ENCODE data around the gene BCAM.
"Not testable (repeated sequence)": the region's sequence is repeated elsewhere in the genome, so short reads cannot be mapped to it uniquely, and the experiment has no call there.

The BCAM gene

DNA sequence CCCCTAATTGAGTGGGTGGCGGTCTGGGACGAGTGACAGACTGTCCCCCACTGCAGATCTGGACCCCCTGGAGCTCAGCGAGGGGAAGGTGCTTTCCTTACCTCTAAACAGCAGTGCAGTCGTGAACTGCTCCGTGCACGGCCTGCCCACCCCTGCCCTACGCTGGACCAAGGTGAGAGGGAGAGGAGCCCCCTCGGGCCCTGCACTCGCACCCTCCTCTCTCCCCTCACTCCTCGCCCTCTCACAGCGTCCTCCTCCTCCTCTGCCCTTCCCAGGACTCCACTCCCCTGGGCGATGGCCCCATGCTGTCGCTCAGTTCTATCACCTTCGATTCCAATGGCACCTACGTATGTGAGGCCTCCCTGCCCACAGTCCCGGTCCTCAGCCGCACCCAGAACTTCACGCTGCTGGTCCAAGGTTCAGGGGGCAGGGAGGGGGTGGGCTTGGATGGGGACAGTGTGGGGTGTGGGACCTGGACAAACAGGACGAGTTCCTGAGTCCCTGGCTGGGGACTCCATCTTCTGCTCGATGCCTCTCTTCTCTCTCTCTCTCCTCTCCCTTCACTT lies 9.6 kb downstream of the BCAM start:
- no peak for FAIRE-seq

DNA sequence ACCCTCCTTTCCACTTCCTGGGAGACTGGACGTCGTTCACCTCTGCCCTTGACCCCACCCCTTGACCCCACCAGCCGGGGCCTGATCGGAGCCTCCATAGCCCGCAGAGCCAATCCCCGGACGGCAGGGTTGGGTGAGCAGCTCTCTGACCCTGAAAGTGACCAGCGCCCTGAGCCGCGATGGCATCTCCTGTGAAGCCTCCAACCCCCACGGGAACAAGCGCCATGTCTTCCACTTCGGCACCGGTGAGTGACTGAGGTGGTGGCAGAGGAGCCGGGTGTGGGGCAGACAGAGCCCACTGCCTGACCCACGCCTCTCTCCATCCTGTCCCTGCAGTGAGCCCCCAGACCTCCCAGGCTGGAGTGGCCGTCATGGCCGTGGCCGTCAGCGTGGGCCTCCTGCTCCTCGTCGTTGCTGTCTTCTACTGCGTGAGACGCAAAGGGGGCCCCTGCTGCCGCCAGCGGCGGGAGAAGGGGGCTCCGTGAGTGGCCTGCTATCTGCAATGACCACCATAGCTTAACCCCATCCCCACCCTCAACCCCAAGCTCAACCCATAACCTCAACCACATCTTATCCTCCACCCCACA lies 10.4 kb downstream of the BCAM start:
- no peak for FAIRE-seq

DNA sequence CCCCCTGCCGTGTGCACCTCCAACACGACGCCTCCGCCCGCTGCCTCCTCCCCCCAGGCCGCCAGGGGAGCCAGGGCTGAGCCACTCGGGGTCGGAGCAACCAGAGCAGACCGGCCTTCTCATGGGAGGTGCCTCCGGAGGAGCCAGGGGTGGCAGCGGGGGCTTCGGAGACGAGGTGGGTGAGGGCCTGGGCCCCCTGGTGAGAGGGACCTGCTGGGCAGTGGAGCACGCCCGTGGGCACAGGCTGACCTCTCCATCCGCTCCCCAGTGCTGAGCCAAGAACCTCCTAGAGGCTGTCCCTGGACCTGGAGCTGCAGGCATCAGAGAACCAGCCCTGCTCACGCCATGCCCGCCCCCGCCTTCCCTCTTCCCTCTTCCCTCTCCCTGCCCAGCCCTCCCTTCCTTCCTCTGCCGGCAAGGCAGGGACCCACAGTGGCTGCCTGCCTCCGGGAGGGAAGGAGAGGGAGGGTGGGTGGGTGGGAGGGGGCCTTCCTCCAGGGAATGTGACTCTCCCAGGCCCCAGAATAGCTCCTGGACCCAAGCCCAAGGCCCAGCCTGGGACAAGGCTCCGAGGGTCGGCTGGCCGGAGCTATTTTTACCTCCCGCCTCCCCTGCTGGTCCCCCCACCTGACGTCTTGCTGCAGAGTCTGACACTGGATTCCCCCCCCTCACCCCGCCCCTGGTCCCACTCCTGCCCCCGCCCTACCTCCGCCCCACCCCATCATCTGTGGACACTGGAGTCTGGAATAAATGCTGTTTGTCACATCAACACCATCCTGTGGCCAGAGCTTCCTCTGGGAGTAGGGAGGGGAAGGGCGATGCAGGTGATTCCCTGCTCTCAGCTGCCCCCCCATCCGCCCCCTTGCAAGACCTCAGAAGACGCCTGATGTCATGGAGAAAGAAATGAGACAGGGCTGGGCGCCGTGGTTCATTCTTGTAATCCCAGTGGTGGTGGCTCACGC lies 12.0 kb downstream of the BCAM start:
- FAIRE-seq, result no peak

DNA sequence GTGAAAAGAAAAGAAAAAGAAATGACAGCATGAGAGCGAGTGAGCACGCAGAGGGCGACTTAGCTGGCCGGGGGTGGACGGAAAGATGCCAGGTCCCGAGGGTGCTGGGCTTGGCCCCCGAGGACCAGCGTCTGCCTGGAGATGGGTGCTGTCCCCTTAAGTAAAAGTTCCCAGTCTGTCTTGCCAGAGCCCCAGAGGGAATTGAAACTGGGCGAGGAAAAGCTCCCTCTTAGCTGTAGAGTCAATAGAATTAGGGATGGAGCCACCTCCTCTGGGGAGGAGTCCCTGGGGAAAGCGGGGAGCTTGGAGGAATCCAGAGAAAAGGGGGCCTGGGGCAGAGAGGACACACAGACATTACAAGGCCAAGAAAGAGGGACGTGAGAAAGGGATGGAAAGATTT lies 13.3 kb downstream of the BCAM start:
- FAIRE-seq, result no peak

DNA sequence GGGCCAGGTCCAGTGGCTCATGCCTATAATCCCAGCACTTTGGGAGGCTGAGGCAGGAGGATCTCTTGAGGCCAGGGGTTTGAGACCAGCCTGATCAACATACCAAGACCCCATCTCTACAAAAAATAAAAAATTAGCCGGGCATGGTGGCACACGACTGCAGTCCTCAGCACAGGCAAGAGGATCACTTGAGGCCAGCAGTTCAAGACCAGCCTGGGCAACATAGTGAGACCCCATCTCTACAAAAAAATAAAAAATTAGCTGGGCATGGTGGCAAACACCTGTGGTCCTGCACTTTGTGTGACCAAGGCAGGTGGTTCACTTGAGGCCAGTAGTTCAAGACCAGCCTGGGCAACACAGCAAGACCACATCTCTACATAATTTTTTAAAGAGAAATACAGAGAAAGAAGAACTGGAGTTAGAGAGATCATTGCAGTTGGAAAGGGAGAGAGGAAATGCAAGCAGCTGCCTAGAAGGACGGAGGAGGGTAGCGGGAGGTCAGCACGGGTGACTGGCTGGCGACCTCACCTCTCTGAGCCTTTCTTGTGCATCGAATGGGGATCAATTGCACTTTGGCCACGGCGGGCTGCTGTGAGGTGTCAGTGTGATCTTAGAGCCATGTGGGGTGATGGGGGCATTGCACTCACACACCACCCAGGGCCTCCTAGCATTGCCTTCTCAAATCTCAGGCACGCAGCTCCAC lies 13.9 kb downstream of the BCAM start:
- FAIRE-seq, result no peak

DNA sequence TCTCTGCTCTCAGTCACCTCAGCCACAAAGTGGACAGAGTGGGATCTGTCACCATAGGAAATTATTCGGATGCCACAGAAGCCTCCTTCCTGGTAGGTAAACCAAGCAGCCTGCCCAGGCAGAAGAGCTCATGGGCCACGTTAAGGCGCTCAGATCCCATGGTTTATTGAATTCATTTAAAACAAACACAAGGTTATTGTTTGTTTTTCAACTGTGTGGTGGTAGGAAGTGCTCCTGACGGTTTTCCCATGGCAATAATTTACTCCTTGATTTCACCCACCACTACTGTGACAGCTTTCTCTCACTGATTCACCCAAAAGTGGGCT lies 14.4 kb downstream of the BCAM start:
- no peak for FAIRE-seq

DNA sequence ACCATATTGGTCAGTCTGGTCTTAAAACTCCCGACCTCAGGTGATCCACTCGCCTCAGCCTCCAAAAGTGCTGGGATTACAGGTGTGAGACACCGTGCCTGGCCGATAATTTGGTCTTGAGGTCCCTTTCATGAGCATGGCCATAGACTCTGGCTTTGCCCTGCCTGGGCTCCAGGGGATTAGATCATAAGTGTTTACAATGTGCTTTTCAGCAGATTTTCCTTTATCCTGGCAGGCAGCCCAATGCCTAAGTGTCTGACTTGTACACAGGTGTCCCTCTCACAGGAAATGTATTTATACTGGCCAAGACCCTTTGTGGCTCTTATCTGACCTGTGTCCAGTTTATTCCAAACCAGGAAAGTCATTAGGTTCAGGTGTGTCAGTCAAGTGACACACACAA lies 15.9 kb downstream of the BCAM start:
- no peak for FAIRE-seq

DNA sequence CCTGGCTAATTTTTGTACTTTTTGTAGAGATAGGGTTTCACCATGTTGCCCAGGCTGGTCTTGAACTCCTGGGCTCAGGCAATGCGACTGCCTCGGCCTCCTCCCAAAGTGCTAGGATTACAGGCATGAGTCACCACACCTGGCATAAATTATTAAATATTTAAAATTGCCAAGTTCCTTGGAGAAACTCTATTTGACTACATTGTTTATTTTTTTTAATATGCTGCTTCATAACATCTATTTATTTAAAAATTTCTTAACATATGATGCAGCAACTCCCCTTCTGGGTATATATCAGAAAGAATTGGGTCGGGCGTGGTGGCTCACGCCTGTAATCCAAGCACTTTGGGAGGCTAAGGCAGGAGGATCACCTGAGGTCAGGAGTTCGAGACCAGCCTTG lies 24.0 kb downstream of the BCAM start:
- not testable (repeated sequence) for FAIRE-seq

DNA sequence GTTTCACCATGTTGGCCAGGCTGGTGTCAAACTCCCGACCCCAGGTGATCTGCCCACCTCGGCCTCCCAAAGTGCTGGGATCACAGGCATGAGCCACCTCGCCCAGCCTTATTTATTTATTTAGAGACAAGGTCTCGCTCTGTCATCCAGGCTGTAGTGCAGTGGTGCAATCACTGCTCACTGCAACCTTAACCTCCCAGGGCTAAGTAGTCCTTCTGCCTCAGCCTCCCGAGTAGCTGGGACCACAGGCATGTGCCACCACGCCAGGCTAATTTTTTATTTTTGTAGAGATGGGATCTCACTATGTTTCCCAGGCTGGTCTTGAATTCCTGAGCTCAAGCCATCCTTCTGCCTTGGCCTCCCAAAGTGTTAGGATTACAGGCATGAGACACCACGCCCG lies 25.5 kb downstream of the BCAM start:
- not testable (repeated sequence) for FAIRE-seq

DNA sequence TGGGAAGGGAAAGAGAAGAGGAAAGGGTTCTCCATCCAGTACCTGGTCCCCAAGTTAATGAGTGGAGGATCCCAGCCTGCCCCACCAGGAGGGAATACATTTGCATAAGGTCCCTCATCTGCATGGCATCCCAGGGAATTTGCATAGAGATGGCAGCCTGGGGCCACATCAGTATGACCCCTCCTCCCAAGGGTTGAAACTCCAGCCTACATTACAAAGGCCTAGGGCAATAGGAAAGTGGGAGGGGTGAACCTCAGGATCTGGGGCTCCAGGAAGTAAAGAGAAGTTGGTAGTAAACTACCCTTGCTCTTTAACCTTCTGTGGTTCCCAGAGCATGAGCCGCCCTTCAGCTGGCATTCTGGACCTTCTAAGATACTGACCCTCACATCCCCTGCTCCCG lies 30.4 kb downstream of the BCAM start:
- no peak for FAIRE-seq

DNA sequence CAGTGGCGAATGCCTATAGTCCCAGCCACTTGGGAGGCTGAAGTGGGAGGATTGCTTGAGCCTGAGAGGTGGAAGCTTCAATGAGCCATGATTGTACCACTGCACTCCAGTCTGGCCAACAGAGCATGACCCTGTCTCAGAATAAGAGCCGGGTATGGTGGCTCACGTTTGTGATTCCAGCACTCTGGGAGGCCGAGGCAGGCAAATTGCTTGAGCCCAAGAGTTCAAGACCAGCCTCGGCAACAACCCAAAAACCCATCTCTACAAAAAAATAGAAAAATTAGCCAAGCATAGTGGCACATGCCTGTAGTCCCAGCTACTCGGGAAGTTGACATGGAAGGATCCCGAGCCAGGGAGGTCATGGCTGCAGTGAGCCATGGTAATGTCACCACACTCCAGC lies 31.9 kb downstream of the BCAM start:
- FAIRE-seq, result no peak

DNA sequence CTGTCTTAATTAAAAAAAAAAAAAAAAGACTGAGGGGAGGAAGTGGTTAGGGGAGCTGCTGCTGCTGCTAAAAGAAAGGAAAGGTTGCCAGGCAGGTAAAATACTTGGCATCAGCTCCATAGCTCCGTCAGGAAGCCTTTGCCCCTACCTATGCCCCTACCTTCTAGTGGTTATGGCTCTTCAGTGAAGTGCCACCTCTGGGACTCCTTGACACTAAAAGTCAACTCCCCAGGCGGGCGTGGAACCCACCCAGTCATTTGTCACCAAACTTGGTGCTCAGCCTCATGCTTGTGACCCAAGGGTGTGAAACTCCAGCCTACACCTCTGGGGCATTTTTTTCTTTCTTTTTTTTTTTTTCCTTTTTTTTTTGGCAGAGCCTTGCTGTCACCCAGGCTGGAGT lies 32.3 kb downstream of the BCAM start:
- FAIRE-seq, result no peak

DNA sequence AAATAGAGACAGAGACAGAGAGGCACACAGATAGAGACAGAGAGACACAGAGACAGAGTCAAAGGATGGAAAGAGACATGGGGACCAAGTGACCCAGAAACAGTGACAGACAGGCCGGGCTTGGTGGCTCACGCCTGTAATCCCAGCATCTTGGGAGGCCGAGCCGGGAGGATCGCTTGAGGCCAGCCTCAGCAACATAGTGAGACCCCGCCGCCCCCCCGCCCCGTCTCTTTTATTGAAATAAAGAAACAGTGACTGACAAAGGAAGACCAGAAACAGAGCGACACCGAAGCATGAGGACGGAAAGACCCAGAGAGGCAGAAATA lies 36.3 kb downstream of the BCAM start:
- FAIRE-seq, result no peak

DNA sequence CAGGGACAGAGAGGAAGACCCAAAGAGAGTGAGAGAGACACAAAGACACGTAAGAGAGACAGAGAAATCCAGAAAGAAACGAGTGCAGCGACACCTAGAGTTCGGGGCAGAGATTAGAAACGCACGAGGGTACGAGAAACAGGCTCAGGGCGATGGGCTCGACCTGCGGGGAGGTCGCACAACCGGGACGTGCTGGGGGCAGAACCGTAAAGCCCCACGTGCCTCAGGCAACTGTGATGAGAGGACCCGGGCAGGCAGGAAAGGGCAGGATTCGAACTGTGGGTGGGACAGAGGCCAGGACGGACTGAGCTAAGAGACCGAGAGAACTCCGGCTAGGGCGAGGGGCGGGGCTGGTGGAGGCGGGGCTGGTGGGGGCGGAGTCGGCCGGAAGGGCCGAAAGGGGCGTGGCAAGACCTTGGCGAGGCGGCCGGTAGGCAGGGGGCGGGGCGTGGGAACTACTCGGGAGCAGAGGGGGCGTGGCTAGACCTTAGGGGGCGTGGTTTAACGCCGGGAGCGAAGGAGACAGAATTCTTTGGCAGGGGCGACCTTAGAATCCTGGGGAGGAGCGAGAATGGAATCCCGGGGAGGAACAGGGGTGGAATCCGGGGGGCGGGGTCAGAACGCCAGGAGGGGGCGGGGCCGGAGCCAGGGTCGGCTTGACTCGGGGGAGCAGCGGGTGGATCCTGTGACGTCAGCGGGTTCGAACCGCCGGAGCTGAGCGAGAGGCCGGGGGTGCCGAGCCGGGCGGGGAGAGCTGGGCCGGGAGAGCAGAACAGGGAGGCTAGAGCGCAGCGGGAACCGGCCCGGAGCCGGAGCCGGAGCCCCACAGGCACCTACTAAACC lies 36.9 kb downstream of the BCAM start, which contains the start of gene NECTIN2:
TSS of gene NECTIN2 (plus strand) at position 686 of the 843 bp plus-strand sequence. CDS start 229 bp downstream, outside the sequence.
- no peak for FAIRE-seq

DNA sequence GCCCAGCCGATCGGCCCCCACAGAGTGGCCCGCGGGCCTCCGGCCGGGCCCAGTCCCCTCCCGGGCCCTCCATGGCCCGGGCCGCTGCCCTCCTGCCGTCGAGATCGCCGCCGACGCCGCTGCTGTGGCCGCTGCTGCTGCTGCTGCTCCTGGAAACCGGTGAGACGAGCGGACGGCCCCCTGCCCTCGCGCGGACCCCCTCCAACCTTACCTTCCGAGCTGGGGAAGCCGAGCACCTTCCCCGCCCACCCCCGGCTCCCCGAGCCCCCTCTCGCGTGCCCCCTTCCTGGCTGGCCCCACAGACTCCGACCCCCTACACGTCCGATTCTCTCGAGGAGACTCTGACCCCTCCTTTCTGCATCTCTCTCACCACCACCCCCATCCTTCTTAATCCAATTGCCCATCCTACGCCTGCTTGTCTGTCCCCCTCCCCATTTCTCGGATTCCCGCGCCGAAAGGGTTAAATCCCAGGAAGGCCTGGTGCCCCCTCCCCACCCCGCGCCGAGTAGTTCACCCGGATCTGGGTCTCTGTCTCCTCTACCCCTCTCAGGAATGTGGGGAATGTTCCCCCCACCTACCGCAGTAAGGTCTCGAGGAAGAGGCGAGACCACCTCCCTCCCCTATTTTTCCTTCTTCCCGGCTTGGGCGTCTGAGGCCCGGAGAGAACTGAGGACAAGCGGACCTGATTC lies 37.7 kb downstream of the BCAM start:
- no peak for FAIRE-seq

DNA sequence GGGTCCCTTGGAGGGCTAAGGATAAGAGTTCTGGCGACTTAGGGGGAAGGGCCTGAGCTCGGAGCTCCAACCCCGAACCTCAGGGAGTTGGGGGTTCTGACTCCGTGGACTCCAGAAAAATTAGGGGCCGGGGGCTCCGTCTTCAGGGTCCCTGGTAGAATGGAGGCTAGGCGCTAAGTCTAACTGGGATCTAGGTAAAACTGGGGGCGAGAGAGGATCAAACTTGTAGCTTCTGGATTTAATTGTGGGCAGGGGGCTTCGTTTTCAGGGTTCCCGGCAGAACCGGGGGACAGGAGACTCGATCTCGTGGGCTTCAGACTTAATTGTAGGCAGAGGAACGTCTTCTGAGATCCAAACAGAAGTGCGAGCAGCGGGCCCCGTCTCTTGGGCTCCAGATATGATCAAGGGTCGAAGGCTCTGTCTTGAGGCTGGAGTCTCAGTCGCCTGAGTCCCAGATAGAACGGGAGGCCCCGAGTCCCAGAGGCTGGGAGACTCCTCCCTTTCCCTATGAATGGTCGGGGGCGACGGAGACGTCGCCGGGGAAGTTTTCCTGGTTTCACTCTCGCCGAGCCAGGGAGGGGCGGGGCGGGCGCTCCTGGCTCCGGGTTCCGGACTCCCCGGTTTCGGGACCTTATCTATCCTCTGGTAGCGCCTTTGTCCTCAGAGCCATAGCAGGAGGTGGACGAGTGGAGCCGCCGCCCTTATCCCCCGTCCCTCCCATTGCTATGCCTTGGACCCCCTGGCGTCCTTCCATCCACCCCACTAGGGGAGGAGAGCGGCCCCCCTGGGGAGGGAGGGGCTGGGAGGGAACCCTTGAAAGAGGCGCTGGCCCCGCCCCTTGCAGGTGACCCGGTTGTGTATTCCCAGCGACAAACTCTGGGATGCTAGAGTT lies 38.5 kb downstream of the BCAM start:
- no peak for FAIRE-seq

DNA sequence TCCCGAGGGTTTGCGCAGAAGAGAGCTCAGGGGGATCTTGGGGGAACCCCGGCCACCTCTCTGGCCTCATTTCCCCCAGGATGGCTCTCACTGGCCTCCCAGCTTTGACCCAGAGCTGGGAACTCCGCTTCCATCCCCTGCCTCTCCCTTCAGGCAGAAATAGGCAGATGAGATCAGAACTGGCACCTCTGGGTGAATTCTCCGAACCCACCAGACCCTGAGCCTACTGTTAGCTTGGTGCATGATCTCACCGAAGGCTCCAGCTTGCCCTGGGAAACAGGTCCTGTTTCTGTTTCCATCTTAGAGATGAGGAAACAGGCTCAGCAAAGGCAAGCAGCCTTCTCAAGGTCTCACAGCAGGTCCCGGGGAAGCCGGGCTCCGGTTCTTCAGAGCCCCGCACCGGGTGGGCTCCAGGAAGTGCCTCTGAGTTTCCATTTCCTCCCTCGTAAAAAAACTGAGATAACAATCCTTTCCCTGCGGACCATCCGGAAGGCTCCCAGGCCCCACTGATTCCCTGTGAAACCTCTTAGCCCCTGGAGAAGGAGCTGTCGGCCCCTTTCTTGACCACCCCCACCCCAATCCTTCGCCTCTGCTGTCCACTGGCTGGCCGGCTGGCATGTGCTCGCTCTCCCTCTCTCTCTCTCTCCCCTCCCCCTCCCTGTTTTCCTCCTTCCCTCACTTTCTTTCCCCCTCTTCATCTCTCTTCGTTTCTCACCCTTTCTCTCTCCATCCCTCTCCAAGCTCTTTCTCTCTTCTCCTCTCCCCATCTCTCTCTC lies 39.3 kb downstream of the BCAM start:
- no peak for FAIRE-seq

DNA sequence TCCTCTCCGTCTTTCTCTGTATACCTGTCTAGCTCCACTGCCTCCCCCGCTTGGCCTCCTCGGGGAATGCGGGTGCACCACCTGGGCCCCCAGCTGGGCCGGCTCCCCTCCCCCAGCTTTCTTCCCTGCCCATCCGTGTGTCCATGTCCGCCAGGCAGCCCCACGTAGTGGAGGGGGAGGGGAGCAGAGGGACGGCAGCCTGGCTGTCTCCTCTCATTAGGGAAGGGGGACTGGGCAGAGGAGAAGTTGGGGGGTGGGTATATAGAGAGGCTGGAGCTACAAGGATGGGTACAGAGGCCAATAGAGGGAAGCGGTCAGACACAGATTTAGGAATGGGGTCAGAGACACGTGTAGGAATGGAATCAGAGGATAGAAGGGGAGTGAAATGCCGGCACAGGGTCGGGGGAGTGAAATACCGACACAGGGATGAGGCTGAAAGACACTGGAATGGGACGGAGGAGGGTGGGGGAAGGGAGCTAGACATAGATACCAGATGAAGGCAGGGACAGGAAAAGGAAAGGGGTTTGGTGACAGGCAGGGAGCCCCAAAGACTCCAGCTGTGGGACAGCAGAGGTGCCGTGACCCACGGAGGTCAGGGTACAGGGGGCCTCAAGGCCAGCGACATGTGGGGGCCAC lies 40.0 kb downstream of the BCAM start:
- no peak for FAIRE-seq

DNA sequence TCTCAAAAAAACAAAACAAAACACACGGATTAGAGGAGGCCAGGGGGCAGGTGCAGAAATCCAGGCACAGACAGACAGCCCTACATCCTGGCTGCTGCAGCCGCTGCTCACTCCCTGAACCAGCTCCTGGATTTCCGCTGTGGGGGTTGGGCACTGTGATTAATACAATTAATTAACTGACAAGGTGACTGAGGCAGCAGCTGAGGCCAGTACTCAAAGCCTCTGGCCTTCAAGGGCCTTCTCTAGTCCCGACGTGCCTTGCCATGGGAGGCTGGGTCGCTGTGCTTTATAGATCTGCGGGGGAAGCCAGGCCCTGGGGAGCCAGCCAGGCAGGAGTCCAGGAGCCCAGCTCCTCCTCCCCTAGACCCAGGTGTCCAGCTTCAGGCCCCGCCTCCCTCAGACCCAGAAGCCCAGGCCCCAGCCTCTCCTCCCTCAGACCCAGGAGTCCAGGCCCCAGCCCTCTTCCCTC lies 41.8 kb downstream of the BCAM start:
- no peak for FAIRE-seq
